Measurements from ENCODE around the gene TYK2.
"Not testable (repeated sequence)": the region's sequence is repeated elsewhere in the genome, so short reads cannot be mapped to it uniquely, and the experiment has no call there.

Gene TYK2

DNA sequence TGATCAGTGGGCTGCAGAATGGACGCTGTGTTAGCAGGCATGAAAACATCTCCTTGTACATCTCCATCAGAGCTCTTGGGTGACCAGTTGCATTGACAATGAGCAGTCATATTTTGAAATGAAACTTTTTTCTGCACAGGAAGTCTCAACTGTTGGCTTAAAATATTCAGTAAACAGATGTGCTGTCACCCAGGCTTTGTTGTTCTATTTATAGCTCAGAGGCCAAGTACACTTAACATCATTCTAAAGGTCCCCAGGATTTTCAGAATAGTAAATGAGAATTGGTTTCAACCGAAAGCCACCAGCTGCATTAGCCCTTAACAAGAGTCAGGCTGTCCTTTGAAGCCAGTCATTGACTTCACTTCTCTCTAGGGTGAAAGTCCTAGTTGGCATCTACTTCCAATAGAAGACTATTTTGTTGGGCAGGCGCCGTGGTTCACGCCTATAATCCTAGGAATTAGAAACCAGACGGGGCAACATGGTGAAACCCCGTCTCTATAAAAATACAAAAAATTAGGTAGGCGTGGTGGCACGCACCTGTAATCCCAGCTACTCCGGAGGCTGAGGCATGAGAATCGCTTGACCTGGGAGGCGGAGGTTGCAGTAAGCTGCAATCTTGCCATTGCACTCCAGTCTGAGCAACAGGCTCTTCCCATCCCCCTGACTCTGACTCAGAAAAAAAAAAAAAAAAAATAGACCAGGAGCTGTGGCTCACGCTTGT is 32.0 kb upstream of the TYK2 start:
- no peak overlapping the region for H3K27ac ChIP-seq
- no peaks in the 10 kb centered on the region for H3K27me3 ChIP-seq (ENCODE audit: insufficient read depth, low read depth, severe bottlenecking)
- no peak overlapping the region for H3K4me3 ChIP-seq (ENCODE audit: low read depth, low read length)
- H3K9me3 ChIP-seq (ENCODE audit: severe bottlenecking) = peaks cover 9% of the 10 kb centered on the region
- H3K36me3 ChIP-seq = no peaks in the 10 kb centered on the region
- TF ChIP-seq, protein P1, sequence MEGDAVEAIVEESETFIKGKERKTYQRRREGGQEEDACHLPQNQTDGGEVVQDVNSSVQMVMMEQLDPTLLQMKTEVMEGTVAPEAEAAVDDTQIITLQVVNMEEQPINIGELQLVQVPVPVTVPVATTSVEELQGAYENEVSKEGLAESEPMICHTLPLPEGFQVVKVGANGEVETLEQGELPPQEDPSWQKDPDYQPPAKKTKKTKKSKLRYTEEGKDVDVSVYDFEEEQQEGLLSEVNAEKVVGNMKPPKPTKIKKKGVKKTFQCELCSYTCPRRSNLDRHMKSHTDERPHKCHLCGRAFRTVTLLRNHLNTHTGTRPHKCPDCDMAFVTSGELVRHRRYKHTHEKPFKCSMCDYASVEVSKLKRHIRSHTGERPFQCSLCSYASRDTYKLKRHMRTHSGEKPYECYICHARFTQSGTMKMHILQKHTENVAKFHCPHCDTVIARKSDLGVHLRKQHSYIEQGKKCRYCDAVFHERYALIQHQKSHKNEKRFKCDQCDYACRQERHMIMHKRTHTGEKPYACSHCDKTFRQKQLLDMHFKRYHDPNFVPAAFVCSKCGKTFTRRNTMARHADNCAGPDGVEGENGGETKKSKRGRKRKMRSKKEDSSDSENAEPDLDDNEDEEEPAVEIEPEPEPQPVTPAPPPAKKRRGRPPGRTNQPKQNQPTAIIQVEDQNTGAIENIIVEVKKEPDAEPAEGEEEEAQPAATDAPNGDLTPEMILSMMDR (IDR thresholded peaks at IDR 0.05; ENCODE audit: low read depth, low read length) = no peak
- no peak for DNase-seq

DNA sequence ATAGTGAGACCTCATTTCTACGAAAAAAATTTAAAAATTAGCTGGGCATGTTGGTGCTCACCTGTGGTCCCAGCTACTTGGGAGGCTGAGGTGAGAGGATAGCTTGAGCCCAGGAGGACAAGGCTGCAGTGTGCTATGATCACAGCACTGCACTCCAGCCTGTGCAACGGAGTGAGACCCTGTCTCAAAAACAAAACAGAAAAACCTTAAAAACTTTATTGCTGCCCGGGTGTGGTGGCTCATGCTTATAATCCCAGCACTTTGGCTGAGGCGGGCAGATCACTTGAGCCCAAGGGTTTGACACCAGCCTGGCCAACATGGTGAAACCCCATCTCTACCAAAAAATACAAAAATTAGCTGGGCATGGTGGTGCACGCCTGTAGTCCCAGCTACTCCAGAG is 30.9 kb upstream of the TYK2 start:
- not testable (repeated sequence) for H3K36me3 ChIP-seq; H3K27ac ChIP-seq; H3K4me3 ChIP-seq (ENCODE audit: low read depth, low read length); DNase-seq; H3K9me3 ChIP-seq (ENCODE audit: severe bottlenecking); H3K27me3 ChIP-seq (ENCODE audit: insufficient read depth, low read depth, severe bottlenecking)

DNA sequence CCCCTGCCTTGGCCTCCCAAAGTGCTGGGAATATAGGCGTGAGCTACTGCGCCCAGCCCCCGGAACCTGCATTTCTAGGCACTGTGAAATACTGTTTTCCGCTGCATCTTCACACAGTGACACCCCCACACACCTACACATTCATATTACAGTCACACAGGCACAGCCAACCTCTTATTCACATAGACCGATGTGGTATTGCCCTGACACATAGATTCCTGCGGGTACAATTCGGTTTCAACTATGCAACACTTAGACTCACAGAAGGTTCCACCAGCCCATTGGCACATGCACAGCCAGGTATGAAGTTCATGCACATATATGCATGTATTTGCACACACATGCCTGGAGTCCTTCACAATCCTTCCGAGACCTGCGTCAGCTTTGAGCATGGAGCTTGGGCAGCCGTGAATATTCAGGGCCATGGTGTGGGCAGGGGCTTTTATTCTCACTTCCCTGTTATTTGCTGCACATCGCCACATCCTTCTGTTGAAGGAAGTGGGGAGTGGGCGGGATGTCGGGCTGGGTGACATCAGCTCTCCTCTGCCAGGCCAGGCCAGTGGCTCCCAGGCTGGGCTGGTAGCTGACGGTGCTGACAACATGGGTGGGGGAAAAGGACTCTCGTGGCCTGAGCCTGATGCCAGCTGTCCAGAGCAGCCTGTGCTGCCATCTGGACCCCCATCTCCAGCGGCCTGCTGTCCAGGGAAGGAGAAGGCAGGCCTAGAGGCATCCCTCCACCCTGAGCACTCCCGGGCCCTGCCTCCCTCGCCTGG is 28.3 kb upstream of the TYK2 start:
- TF ChIP-seq, protein P1 (IDR thresholded peaks at IDR 0.05; ENCODE audit: low read depth, low read length) = no peak
- Histone ChIP-seq H3K4me3 (ENCODE audit: low read depth, low read length) (no peak overlapping the region), H3K9me3 (ENCODE audit: severe bottlenecking) (no peaks in the 10 kb centered on the region), H3K27ac (no peak overlapping the region), H3K36me3 (no peaks in the 10 kb centered on the region), H3K27me3 (ENCODE audit: insufficient read depth, low read depth, severe bottlenecking) (no peaks in the 10 kb centered on the region)
- DNase-seq = peak; percentile 37

DNA sequence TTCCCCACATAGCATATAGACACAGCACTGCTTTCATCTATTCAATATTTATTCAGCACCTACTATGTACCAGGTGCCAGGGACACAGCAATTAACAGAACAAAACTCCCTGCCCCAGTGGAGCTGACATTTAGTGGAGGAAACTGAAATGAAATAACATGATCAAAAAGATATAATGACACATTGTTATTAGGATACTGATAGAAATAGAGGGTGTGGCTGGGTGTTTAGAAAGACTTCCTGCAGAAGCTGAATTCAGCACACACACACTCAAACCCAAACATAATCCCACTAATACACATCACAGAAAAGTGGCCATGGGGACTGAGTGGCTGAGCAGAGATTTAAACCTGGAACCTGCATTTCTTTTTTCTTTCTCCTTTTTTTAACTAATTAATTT is 26.7 kb upstream of the TYK2 start:
- H3K27me3 ChIP-seq (ENCODE audit: insufficient read depth, low read depth, severe bottlenecking) = no peaks in the 10 kb centered on the region
- no peak overlapping the region for H3K27ac ChIP-seq
- H3K4me3 ChIP-seq (ENCODE audit: low read depth, low read length) = no peak overlapping the region
- DNase-seq = no peak
- no peaks in the 10 kb centered on the region for H3K9me3 ChIP-seq (ENCODE audit: severe bottlenecking)
- TF ChIP-seq, protein P1 (IDR thresholded peaks at IDR 0.05; ENCODE audit: low read depth, low read length) = no peak
- no peaks in the 10 kb centered on the region for H3K36me3 ChIP-seq

DNA sequence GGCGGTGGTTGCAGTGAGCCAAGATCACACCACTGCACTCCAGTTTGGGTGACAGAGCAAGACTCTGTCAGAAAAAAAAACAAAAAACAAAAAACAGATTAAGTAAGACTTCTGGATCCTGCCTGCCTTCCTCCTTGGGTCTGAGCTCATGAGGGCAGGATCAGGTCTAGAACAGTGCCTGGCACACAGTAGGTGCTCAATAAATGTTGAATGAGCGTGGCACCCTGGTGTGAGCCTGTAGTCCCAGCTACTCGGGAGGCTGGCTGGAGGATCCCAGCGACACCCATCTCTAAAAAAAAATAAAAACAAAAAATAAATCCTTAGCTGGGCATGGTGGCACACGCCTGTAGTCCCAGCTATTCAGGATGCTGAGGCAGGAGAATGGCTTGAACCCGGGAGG is 25.8 kb upstream of the TYK2 start:
- no peaks in the 10 kb centered on the region for H3K9me3 ChIP-seq (ENCODE audit: severe bottlenecking)
- H3K27me3 ChIP-seq (ENCODE audit: insufficient read depth, low read depth, severe bottlenecking) = no peaks in the 10 kb centered on the region
- no peak for DNase-seq
- H3K4me3 ChIP-seq (ENCODE audit: low read depth, low read length) = no peak overlapping the region
- H3K36me3 ChIP-seq = peaks cover 5% of the 10 kb centered on the region
- TF ChIP-seq, protein P1 (IDR thresholded peaks at IDR 0.05; ENCODE audit: low read depth, low read length) = no peak
- H3K27ac ChIP-seq = no peak overlapping the region

DNA sequence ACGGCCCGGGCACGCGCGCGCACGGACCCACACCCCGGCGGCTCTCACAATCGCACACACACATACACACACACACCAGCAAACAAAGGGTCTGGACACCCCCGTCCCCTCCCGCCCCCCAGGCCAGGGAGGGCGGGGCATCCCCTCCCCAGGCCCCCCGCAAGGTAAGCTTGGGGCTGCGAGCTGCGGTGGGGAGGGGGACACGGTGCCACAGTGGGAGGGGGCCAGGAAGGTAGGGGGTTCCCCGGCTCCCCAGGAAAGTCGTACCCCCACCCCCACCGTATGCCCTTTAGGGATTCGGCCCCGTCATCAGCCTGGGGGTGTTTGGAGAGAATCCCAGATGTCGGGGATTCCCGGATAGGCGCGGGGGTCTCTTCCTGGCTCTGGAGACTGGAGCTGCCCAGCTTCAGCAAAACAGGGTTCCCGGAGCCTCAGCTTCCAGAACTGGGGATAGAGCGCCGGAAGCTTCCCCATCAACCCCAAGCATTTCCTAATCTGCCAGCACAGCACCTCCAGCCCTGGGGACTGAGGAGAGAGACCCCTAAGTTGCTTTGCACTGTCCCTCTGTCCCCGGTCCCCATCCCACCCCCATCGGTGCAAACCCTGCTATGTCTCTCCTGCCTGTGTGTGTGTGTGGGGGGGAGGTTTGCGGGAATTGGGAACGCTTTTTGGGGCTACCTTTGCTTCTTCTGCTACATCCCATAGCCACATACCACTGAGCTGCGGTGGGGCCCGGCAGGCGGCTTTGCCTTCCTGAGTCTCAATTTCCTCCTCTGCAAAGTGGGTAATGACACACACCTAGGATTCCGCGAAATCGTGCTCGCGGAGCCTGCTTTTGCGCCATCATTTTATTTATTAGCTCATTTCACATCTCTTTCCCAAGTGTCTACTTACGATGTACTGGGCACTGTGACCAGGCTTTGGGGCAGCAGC is 24.8 kb upstream of the TYK2 start:
- peak overlapping the region; percentile 82 for H3K4me3 ChIP-seq (ENCODE audit: low read depth, low read length)

More for the DNA sequence above, 24.8 kb upstream of the TYK2 start:
- Histone ChIP-seq H3K27me3 (ENCODE audit: insufficient read depth, low read depth, severe bottlenecking) (no peaks in the 10 kb centered on the region), H3K27ac (peak overlapping the region; percentile 69), H3K9me3 (ENCODE audit: severe bottlenecking) (no peaks in the 10 kb centered on the region), H3K36me3 (peaks cover 14% of the 10 kb centered on the region)
- TF ChIP-seq, protein P1 (IDR thresholded peaks at IDR 0.05; ENCODE audit: low read depth, low read length) = no peak
- DNase-seq = no peak

All from WERI-Rb-1 (cell line).